Mesenchymal stem cell (in vitro differentiated cells and primary cell): Measurements from ENCODE around the gene FBXW8.

ENCODE experiments used
- DNase-seq: peaks from one replicate; pipeline ENCODE4 v3.0.0-alpha.2; 2013
- H2AFZ ChIP-seq: one replicate; pipeline ENCODE4 v1.6.1; 2013; ENCODE audit warnings: low read depth, mild to moderate bottlenecking, control low read depth, inconsistent platforms, low read length, moderate library complexity
- H2AK5ac ChIP-seq: 2 replicates; pipeline ENCODE4 v1.6.1; 2013; ENCODE audit warnings: low read length, moderate library complexity, mild to moderate bottlenecking, inconsistent platforms; ENCODE audit not compliant: severe bottlenecking
- H2BK120ac ChIP-seq: one replicate; pipeline ENCODE4 v1.6.1; 2013; ENCODE audit warnings: low read depth, mild to moderate bottlenecking, inconsistent platforms, low read length, moderate library complexity
- H2BK12ac ChIP-seq, 2 experiments: one replicate each; pipeline ENCODE4 v1.6.1; 2013; ENCODE audit warnings: inconsistent platforms in 2 of 2, low read length in 2 of 2, mild to moderate bottlenecking in 2 of 2, moderate library complexity in 2 of 2, control low read depth in 1 of 2
- H2BK15ac ChIP-seq: one replicate; pipeline ENCODE4 v1.6.1; 2013; ENCODE audit warnings: mild to moderate bottlenecking, low read depth, inconsistent platforms; ENCODE audit not compliant: poor library complexity, severe bottlenecking
- H2BK5ac ChIP-seq: 2 replicates; pipeline ENCODE4 v1.6.1; 2013; ENCODE audit warnings: low read depth, mild to moderate bottlenecking, low read length, control low read depth, inconsistent platforms; ENCODE audit not compliant: poor library complexity, severe bottlenecking
- H3K14ac ChIP-seq, 2 experiments: one replicate each; pipeline ENCODE4 v1.6.1; 2013; ENCODE audit warnings: inconsistent platforms in 2 of 2, low read length in 2 of 2, control low read depth in 1 of 2, mild to moderate bottlenecking in 1 of 2, moderate library complexity in 1 of 2
- H3K18ac ChIP-seq, 2 experiments: one replicate each; pipeline ENCODE4 v1.6.1; 2013; ENCODE audit warnings: inconsistent platforms in 2 of 2, low read length in 2 of 2, control low read depth in 1 of 2, low read depth in 1 of 2, mild to moderate bottlenecking in 1 of 2
- H3K23ac ChIP-seq, 2 experiments: one replicate each; pipeline ENCODE4 v1.6.1; 2013; ENCODE audit warnings: inconsistent platforms in 2 of 2, low read length in 2 of 2, mild to moderate bottlenecking in 2 of 2, moderate library complexity in 2 of 2, control low read depth in 1 of 2
- H3K27ac ChIP-seq: 2 replicates; pipeline ENCODE4 v1.5.1; 2013; ENCODE audit warnings: mild to moderate bottlenecking, moderate library complexity, low read length, control low read depth, inconsistent platforms; ENCODE audit not compliant: poor library complexity, severe bottlenecking
- H3K27me3 ChIP-seq, 2 experiments: 2 replicates each; pipeline versions ENCODE4 v1.6.1 to v1.7.0; 2013; ENCODE audit warnings: low read length in 2 of 2, mild to moderate bottlenecking in 2 of 2, moderate library complexity in 2 of 2, control low read depth in 1 of 2, inconsistent platforms in 1 of 2; ENCODE audit not compliant: control insufficient read depth in 1 of 2, insufficient read depth in 1 of 2
- H3K36me3 ChIP-seq, 2 experiments: 2 replicates each; pipeline versions ENCODE4 v1.6.1 to v1.7.0; 2013; ENCODE audit warnings: low read length in 2 of 2, control low read depth in 1 of 2, inconsistent platforms in 1 of 2, low read depth in 1 of 2, mild to moderate bottlenecking in 1 of 2; ENCODE audit not compliant: insufficient read depth in 2 of 2, control insufficient read depth in 1 of 2
- H3K4ac ChIP-seq, 2 experiments: one replicate each; pipeline ENCODE4 v1.6.1; 2013; ENCODE audit warnings: inconsistent platforms in 2 of 2, low read length in 2 of 2, mild to moderate bottlenecking in 2 of 2, moderate library complexity in 2 of 2, control low read depth in 1 of 2, low read depth in 1 of 2
- H3K4me1 ChIP-seq: 2 replicates; pipeline ENCODE4 v1.6.1; 2013; ENCODE audit warnings: low read depth, low read length, control low read depth; ENCODE audit not compliant: control insufficient read depth, insufficient read depth
- H3K4me2 ChIP-seq: 2 replicates; pipeline ENCODE4 v1.6.1; 2013; ENCODE audit warnings: low read length, mild to moderate bottlenecking, inconsistent platforms; ENCODE audit not compliant: poor library complexity, severe bottlenecking
- H3K4me3 ChIP-seq, 2 experiments: 2 replicates each; pipeline versions ENCODE4 v1.5.1 to v1.7.0; 2013; ENCODE audit warnings: low read length in 2 of 2, mild to moderate bottlenecking in 2 of 2, control low read depth in 1 of 2, low read depth in 1 of 2; ENCODE audit not compliant: insufficient read depth in 1 of 2
- H3K79me1 ChIP-seq: replicated peaks from 2 replicates; pipeline ENCODE4 v1.6.1; 2013; ENCODE audit warnings: mild to moderate bottlenecking, control low read depth, low read length, inconsistent platforms; ENCODE audit not compliant: poor library complexity, severe bottlenecking
- H3K9ac ChIP-seq: 2 replicates; pipeline ENCODE4 v1.7.0; 2013; ENCODE audit warnings: mild to moderate bottlenecking, low read length, moderate library complexity
- H3K9me3 ChIP-seq: 2 replicates; pipeline ENCODE4 v1.7.0; 2013; ENCODE audit warnings: mild to moderate bottlenecking, low read length; ENCODE audit not compliant: control insufficient read depth
- H4K8ac ChIP-seq: one replicate; pipeline ENCODE4 v1.6.1; 2013; ENCODE audit warnings: inconsistent platforms, mild to moderate bottlenecking, low read length, moderate library complexity
- H4K91ac ChIP-seq: one replicate; pipeline ENCODE4 v1.6.1; 2013; ENCODE audit warnings: mild to moderate bottlenecking, low read length, inconsistent platforms
- WGBS: methylation state at CpG from one replicate; pipeline ENCODE4 v1.1.7; 2013; ENCODE audit warnings: mixed read lengths; 5-methylcytosine and 5-hydroxymethylcytosine counted together

FBXW8 gene

DNA sequence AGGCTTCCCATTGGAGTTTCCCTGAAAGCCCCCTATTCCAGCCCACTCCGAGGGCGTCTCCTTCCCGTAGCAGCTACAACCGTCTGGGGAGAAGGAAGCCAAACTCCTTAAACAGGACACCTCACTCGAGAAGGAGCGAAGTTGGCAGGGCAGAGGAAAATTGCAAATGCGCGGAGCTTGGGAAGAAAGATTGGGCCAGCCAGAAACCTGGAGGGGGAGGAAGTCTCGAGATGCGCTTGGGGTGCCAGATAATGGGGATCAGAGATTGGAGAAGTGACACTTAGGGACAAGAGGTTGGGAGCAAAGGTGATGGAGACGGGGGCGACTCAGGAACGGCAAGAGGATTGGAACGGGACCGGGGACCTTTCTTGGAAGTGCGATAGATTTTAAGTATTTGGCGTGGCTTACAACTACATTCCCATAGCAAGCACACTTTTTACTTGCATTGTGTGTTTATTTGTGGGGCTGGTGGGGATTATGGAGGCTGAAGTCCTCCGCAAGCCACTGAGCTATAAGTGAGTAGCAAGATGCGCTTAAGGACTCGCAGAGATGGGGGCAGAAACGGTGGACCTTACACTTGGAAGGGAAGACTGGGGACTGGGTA is 30.4 kb upstream of the FBXW8 start:
- peak overlapping the region; percentile 64 for H3K9ac ChIP-seq
- no peak overlapping the region for H3K18ac ChIP-seq
- H2BK15ac ChIP-seq: no peak overlapping the region
- H2BK5ac ChIP-seq: no peak overlapping the region
- H2AK5ac ChIP-seq: no peak overlapping the region
- H3K23ac ChIP-seq: no peak overlapping the region
- no peak overlapping the region for H2AFZ ChIP-seq
- H3K27ac ChIP-seq: no peak overlapping the region
- H3K79me1 ChIP-seq: no peaks in the 10 kb centered on the region
- H2BK120ac ChIP-seq: no peak overlapping the region
- no peaks in the 10 kb centered on the region for H3K36me3 ChIP-seq
- H3K4me3 ChIP-seq: peak overlapping the region in 1 of 2 experiments; percentile 54
- no peak overlapping the region for H4K8ac ChIP-seq
- H3K4me2 ChIP-seq: peak overlapping the region; percentile 87
- H3K27me3 ChIP-seq: peaks cover 66 to 88% of the 10 kb centered on the region in 2 experiments
- 2% methylated on average over 15 of the region's 21 CpGs for WGBS
- no peak overlapping the region for H2BK12ac ChIP-seq
- no peak overlapping the region for H4K91ac ChIP-seq
- H3K9me3 ChIP-seq: peaks cover under 1% of the 10 kb centered on the region
- peaks cover 29% of the 10 kb centered on the region for H3K4me1 ChIP-seq
- DNase-seq: peak; percentile 11
- no peak overlapping the region for H3K14ac ChIP-seq
- no peak overlapping the region for H3K4ac ChIP-seq

DNA sequence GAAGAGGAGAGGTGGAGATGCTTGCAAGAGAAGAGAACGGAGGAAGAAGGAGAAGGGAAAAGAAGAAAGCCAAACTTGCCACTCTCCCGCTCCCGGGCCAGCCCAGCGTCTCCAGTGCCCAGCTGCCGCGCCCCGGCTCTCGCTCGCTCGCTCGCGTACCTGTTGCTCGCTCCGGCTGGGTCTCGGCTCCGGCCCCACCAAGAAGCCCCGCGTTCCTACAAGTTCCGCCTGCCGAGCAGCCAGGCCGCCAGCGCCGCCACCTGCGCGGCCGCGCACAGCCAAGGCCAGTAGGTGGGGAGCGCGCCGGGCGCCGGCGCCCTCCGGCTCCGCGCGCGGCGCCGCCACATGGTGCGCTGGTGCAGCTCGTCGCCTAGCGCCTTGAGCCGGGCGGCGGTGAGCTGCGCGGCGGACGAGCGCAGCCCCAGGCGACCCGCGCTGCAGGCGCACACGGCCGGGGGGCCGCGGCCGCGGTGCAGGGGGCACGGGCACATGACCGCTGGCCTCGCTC is 29.9 kb upstream of the FBXW8 start:
- Histone ChIP-seq H3K9ac (peak overlapping the region; percentile 64), H2AK5ac (no peak overlapping the region), H4K8ac (no peak overlapping the region), H3K27ac (no peak overlapping the region), H3K18ac (no peak overlapping the region), H3K4me1 (peaks cover 29% of the 10 kb centered on the region), H3K14ac (no peak overlapping the region), H2BK120ac (no peak overlapping the region), H3K36me3 (no peaks in the 10 kb centered on the region), H3K4me2 (peak overlapping the region; percentile 87), H3K23ac (no peak overlapping the region), H3K4me3 (peak overlapping the region; percentile 34 to 54), H2AFZ (no peak overlapping the region), H2BK15ac (no peak overlapping the region), H3K79me1 (no peaks in the 10 kb centered on the region), H3K9me3 (no peaks in the 10 kb centered on the region), H2BK12ac (no peak overlapping the region), H3K27me3 (peaks cover 66 to 85% of the 10 kb centered on the region in 2 experiments), H2BK5ac (no peak overlapping the region), H3K4ac (no peak overlapping the region), H4K91ac (no peak overlapping the region)
- DNase-seq: peak; percentile 28
- 0% methylated on average over 58 of the region's 65 CpGs for WGBS

GRCh38 chr12:116881325-116881876 is 29.3 kb upstream of the FBXW8 start, which contains the start of gene HRK:
HRK (minus strand) TSS chr12:116881441; CDS start chr12:116881307, 134 bp downstream.
- no peaks in the 10 kb centered on the region for H3K9me3 ChIP-seq
- H3K36me3 ChIP-seq: no peaks in the 10 kb centered on the region
- no peak for DNase-seq
- H3K27me3 ChIP-seq: peaks cover 61 to 79% of the 10 kb centered on the region in 2 experiments
- no peak within 1 kb of the TSS for H3K27ac ChIP-seq
- 3% methylated on average over 44 of the region's 49 CpGs for WGBS
- H2BK120ac ChIP-seq: no peak within 1 kb of the TSS
- no peak within 1 kb of the TSS for H3K14ac ChIP-seq
- H2AFZ ChIP-seq: no peak within 1 kb of the TSS
- peaks cover 29% of the 10 kb centered on the region for H3K4me1 ChIP-seq
- no peak within 1 kb of the TSS for H4K91ac ChIP-seq
- peak within 1 kb of the TSS; percentile 34 to 60 for H3K4me3 ChIP-seq
- no peak within 1 kb of the TSS for H2BK5ac ChIP-seq
- H3K23ac ChIP-seq: no peak within 1 kb of the TSS
- H3K79me1 ChIP-seq: no peaks in the 10 kb centered on the region
- H2BK15ac ChIP-seq: no peak within 1 kb of the TSS
- no peak within 1 kb of the TSS for H2AK5ac ChIP-seq
- H2BK12ac ChIP-seq: no peak within 1 kb of the TSS
- H4K8ac ChIP-seq: no peak within 1 kb of the TSS
- H3K18ac ChIP-seq: no peak within 1 kb of the TSS
- H3K4me2 ChIP-seq: peak within 1 kb of the TSS; percentile 87
- H3K4ac ChIP-seq: no peak within 1 kb of the TSS
- peak within 1 kb of the TSS; percentile 68 for H3K9ac ChIP-seq

DNA sequence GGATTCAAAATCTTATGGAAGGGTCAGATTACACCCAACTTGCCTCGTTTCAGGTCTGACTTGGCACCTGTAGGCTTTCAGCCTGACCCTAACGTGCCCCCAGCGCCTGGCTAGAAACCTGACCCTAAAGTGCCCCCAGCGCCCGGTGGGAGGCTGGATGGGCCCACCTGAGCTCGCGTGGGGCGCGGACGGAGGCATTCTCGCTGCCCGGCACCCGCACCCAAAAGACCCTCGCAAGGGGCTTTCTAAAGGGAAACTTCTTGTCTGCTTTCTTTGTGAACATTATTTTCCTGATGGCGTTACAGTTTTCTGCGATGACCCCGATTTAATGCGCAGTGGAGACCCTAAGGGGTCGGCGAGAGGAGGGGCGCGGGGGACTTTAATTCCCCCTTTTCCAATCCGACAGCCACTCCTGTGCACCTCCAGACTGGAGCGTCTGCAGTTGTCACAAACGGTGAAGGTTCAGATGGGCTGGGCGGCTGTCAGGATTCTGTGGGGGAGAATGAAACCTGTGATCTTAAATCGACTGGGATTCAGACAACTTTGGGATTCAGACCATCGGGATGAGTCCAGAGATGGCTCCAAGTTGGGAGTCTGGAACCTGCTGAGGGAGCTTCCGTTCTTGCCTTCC is 28.8 kb upstream of the FBXW8 start:
- 5% methylated on average over 29 of the region's 29 CpGs for WGBS
- H2BK5ac ChIP-seq: no peak overlapping the region
- H3K18ac ChIP-seq: no peak overlapping the region
- no peak overlapping the region for H2AFZ ChIP-seq
- H3K79me1 ChIP-seq: no peaks in the 10 kb centered on the region
- H4K8ac ChIP-seq: no peak overlapping the region
- peak overlapping the region; percentile 21 for H3K4me2 ChIP-seq
- no peaks in the 10 kb centered on the region for H3K36me3 ChIP-seq
- no peak overlapping the region for H2AK5ac ChIP-seq
- H3K9me3 ChIP-seq: no peaks in the 10 kb centered on the region
- H3K27ac ChIP-seq: no peak overlapping the region
- H3K4me1 ChIP-seq: peaks cover 29% of the 10 kb centered on the region
- no peak overlapping the region for H4K91ac ChIP-seq
- H3K27me3 ChIP-seq: peaks cover 59 to 78% of the 10 kb centered on the region in 2 experiments
- H2BK12ac ChIP-seq: no peak overlapping the region
- no peak overlapping the region for H3K23ac ChIP-seq
- peak overlapping the region in 1 of 2 experiments; percentile 60 for H3K4me3 ChIP-seq
- H3K4ac ChIP-seq: no peak overlapping the region
- H3K9ac ChIP-seq: peak overlapping the region; percentile 68
- no peak overlapping the region for H2BK15ac ChIP-seq
- no peak overlapping the region for H3K14ac ChIP-seq
- no peak overlapping the region for H2BK120ac ChIP-seq
- DNase-seq: no peak
